ENCODE results near the gene RNF180. TPM values are rescaled to one million over a fixed set of nuclear protein-coding genes. Genes with fewer than 3 reads are reported as not detected.

Gene RNF180
- total RNA-seq, 1 experiment from 2014 or later: 5.4 TPM

GRCh38 chr5:64260756-64261155 lies 95.1 kb downstream of the RNF180 start:
- Histone ChIP-seq H3K27ac (ENCODE audit: low read length) (no peak overlapping the region), H3K4me2 (ENCODE audit: low read length) (no peak overlapping the region), H4K20me1 (ENCODE audit: low read length) (no peaks in the 10 kb centered on the region), H3K9me3 (ENCODE audit: low read length) (no peaks in the 10 kb centered on the region), H2AFZ (ENCODE audit: low read length) (no peak overlapping the region), H3K79me2 (ENCODE audit: low read length) (no peaks in the 10 kb centered on the region), H3K4me1 (ENCODE audit: insufficient read depth, low read length) (no peaks in the 10 kb centered on the region), H3K4me3 (ENCODE audit: low read length) (no peak overlapping the region), H3F3A (ENCODE audit: low read length, unreplicated experiment) (no peaks in the 10 kb centered on the region), H3K9ac (ENCODE audit: low read length) (no peak overlapping the region), H3K9me2 (replicated peaks; ENCODE audit: low read length) (no peaks in the 10 kb centered on the region), H3K27me3 (ENCODE audit: low read length) (no peaks in the 10 kb centered on the region), H3K36me3 (ENCODE audit: low read depth, low read length) (no peaks in the 10 kb centered on the region)
- no TSS peak for BruUV-seq (replicated peaks)
- DNase-seq: no peak
- POLR2A ChIA-PET (ENCODE audit: unreplicated experiment): no interaction called here
- TF ChIP-seq EZH2phosphoT487 (IDR thresholded peaks at IDR 0.05; ENCODE audit: borderline replicate concordance, low read length) (no peak), CTCF (conservative IDR thresholded peaks at IDR 0.05; ENCODE audit: low read depth, low read length) (no peak), EZH2 (IDR thresholded peaks at IDR 0.05; ENCODE audit: low read length, unreplicated experiment) (no peak)
- CTCF ChIA-PET: no interaction called here
- ATAC-seq: no peak
- intact Hi-C loops (cut with micrococcal nuclease): no loop called here

- no peaks in the 10 kb centered on the region for H3K9me3 ChIP-seq (ENCODE audit: low read length)
- ChIA-PET CTCF (no interaction called here), POLR2A (ENCODE audit: unreplicated experiment) (no interaction called here)
- no peak overlapping the region for H2AFZ ChIP-seq (ENCODE audit: low read length)
- no TSS peak for BruUV-seq (replicated peaks)
- TF ChIP-seq EZH2phosphoT487 (IDR thresholded peaks at IDR 0.05; ENCODE audit: borderline replicate concordance, low read length) (no peak), CTCF (conservative IDR thresholded peaks at IDR 0.05; ENCODE audit: low read depth, low read length) (no peak), EZH2 (IDR thresholded peaks at IDR 0.05; ENCODE audit: low read length, unreplicated experiment) (no peak)
- H3K9me2 ChIP-seq (replicated peaks; ENCODE audit: low read length): no peaks in the 10 kb centered on the region
- intact Hi-C loops (cut with micrococcal nuclease): no loop called here
- no peak for ATAC-seq
- no peaks in the 10 kb centered on the region for H3F3A ChIP-seq (ENCODE audit: low read length, unreplicated experiment)
- H3K27ac ChIP-seq (ENCODE audit: low read length): no peak overlapping the region
- no peaks in the 10 kb centered on the region for H4K20me1 ChIP-seq (ENCODE audit: low read length)
- H3K4me1 ChIP-seq (ENCODE audit: insufficient read depth, low read length): no peaks in the 10 kb centered on the region
- no peaks in the 10 kb centered on the region for H3K79me2 ChIP-seq (ENCODE audit: low read length)
- H3K27me3 ChIP-seq (ENCODE audit: low read length): no peaks in the 10 kb centered on the region
- no peak overlapping the region for H3K4me2 ChIP-seq (ENCODE audit: low read length)
- no peak for DNase-seq
- no peak overlapping the region for H3K4me3 ChIP-seq (ENCODE audit: low read length)
- no peaks in the 10 kb centered on the region for H3K36me3 ChIP-seq (ENCODE audit: low read depth, low read length)
- no peak overlapping the region for H3K9ac ChIP-seq (ENCODE audit: low read length)
These were observed 103.5 kb downstream of the RNF180 start for GRCh38 chr5:64269164-64269563.

GRCh38 chr5:64273276-64273675 lies 107.6 kb downstream of the RNF180 start:
- TF ChIP-seq EZH2phosphoT487 (IDR thresholded peaks at IDR 0.05; ENCODE audit: borderline replicate concordance, low read length): no peak
- no peak for TF ChIP-seq EZH2 (IDR thresholded peaks at IDR 0.05; ENCODE audit: low read length, unreplicated experiment)
- TF ChIP-seq CTCF (conservative IDR thresholded peaks at IDR 0.05; ENCODE audit: low read depth, low read length): no peak
- Histone ChIP-seq H3K9me2 (replicated peaks; ENCODE audit: low read length) (no peaks in the 10 kb centered on the region), H3K27me3 (ENCODE audit: low read length) (no peaks in the 10 kb centered on the region), H2AFZ (ENCODE audit: low read length) (no peak overlapping the region), H3K4me2 (ENCODE audit: low read length) (no peak overlapping the region), H3K4me1 (ENCODE audit: insufficient read depth, low read length) (no peaks in the 10 kb centered on the region), H3K27ac (ENCODE audit: low read length) (no peak overlapping the region), H3F3A (ENCODE audit: low read length, unreplicated experiment) (no peaks in the 10 kb centered on the region), H3K9me3 (ENCODE audit: low read length) (no peaks in the 10 kb centered on the region), H3K9ac (ENCODE audit: low read length) (no peak overlapping the region), H4K20me1 (ENCODE audit: low read length) (no peaks in the 10 kb centered on the region), H3K79me2 (ENCODE audit: low read length) (no peaks in the 10 kb centered on the region), H3K36me3 (ENCODE audit: low read depth, low read length) (no peaks in the 10 kb centered on the region), H3K4me3 (ENCODE audit: low read length) (no peak overlapping the region)
- ChIA-PET POLR2A (ENCODE audit: unreplicated experiment) (no interaction called here), CTCF (no interaction called here)
- DNase-seq: no peak
- ATAC-seq: no peak
- intact Hi-C loops (cut with micrococcal nuclease): no loop called here
- no TSS peak for BruUV-seq (replicated peaks)

Measured in PC-3 (cell line).